Measurements from ENCODE around the gene DYNC1I1.

DNA sequence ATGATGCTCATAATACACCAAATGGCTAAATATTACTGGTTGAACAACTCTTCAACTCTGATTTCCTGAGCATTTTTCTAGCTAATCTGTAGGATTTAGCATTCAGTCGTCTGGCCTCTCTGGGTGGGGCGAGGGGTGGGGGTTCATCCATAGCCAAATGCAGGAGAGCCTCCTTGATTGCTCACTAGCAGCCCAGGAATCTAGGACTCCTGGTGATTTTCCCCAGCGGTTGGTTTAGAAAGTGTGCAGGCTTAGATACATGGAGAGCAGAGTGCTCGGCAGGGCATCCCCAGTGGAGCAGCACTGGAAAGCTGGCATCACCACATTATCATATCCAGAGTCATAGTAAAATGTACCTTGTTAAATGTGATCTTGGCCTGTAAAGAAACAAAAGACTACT lies 136.1 kb downstream of the DYNC1I1 start:
- TF ChIP-seq GATA3 (IDR thresholded peaks at IDR 0.05; ENCODE audit: low read depth, low read length): no peak
- TF ChIP-seq GATA2 (IDR thresholded peaks at IDR 0.05; ENCODE audit: low read depth, low read length): no peak
